Colonic mucosa (tissue), 4 donors: ENCODE results near the gene ASTN2. TPM values are rescaled to one million over a fixed set of nuclear protein-coding genes. Genes with fewer than 3 reads are reported as not detected.

Experiments
- DNase-seq: peaks from one replicate; pipeline ENCODE4 v3.0.0-alpha.2; 2020
- H3K27ac ChIP-seq: fragments of 200-600 bp; one replicate; pipeline ENCODE4 v1.8.0; 2021
- H3K27me3 ChIP-seq: fragments of 200-600 bp; one replicate; pipeline ENCODE4 v1.8.0; 2021
- H3K36me3 ChIP-seq: fragments of 200-600 bp; one replicate; pipeline ENCODE4 v1.8.0; 2021
- H3K4me1 ChIP-seq: fragments of 200-600 bp; one replicate; pipeline ENCODE4 v1.8.0; 2021; ENCODE audit warnings: mild to moderate bottlenecking
- H3K4me3 ChIP-seq: fragments of 200-600 bp; one replicate; pipeline ENCODE4 v1.8.0; 2021
- H3K9ac ChIP-seq, 2 donors: one replicate each; pipeline ENCODE4 v1.7.0; 2013; ENCODE audit warnings: control low read depth in 2 of 2, low read depth in 2 of 2, low read length in 2 of 2
- H3K9me3 ChIP-seq: fragments of 200-600 bp; one replicate; pipeline ENCODE4 v1.8.0; 2021
- intact Hi-C: fragments of 100-400 bp; cut with DNase I; formaldehyde crosslinking; loops from one replicate; pipeline ENCODE4 v1.14.1; 2022
- total RNA-seq, 2 donors: library from RNA; stranded (reverse); fragmentation: NEBNext Ultra II Directional in 1 of 2; extraction: Animal tissue kit (Norgen Biotek cat#: 25700) in 1 of 2; gene quantifications; one replicate each; pipeline ENCODE4 v1.2.1, GENCODE V29; 2021
- TF ChIP-seq, protein P1 (sequence below): fragments of 200-600 bp; IDR thresholded peaks from one replicate; pipeline ENCODE4 v1.8.0; 2022; ENCODE audit warnings: antibody characterized with exemption, mild to moderate bottlenecking
- donor health status: healthy.
- donor health status: DM: no; HTN: no; CAD: no.
- donor health status: DM: no; HTN: no; CAD: no.

ASTN2 gene
- total RNA-seq, 2 donors from 2014 or later = 2.5 to 6.1 TPM

DNA sequence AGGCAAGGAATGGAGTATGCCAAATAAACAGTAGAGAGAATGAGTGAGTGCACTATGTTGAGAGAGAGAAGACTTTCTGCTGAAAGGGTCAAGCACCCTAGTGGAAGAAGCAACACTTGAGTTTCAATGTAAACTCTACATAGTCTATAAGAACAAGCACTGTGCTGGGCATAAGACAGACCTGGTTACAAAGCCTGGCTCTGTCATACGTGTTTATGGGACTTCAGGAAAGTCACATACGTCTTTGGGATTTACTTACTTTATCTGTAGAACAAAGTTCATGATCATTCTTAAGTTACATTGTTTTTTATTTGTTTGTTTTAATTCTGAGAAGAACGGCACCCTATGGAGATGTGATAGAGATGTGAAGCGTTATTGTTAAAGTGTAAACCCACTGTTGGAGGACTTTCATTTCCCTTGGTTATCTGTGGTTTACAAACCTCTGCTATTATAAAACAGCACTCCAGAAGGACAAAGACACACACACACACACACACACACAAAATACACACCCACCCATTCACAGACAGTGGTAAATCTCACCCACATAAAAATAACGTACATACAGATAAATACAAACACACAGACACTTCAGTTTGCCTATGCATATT lies 798.4 kb downstream of the ASTN2 start:
- no peak overlapping the region for H3K9ac ChIP-seq
- DNase-seq = no peak
- H3K9me3 ChIP-seq = no peaks in the 10 kb centered on the region
- no peak overlapping the region for H3K27ac ChIP-seq
- TF ChIP-seq, protein P1, sequence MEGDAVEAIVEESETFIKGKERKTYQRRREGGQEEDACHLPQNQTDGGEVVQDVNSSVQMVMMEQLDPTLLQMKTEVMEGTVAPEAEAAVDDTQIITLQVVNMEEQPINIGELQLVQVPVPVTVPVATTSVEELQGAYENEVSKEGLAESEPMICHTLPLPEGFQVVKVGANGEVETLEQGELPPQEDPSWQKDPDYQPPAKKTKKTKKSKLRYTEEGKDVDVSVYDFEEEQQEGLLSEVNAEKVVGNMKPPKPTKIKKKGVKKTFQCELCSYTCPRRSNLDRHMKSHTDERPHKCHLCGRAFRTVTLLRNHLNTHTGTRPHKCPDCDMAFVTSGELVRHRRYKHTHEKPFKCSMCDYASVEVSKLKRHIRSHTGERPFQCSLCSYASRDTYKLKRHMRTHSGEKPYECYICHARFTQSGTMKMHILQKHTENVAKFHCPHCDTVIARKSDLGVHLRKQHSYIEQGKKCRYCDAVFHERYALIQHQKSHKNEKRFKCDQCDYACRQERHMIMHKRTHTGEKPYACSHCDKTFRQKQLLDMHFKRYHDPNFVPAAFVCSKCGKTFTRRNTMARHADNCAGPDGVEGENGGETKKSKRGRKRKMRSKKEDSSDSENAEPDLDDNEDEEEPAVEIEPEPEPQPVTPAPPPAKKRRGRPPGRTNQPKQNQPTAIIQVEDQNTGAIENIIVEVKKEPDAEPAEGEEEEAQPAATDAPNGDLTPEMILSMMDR = no peak
- H3K4me3 ChIP-seq = no peak overlapping the region
- intact Hi-C loops = no loop called here
- H3K4me1 ChIP-seq = no peaks in the 10 kb centered on the region
- no peaks in the 10 kb centered on the region for H3K36me3 ChIP-seq
- H3K27me3 ChIP-seq = no peaks in the 10 kb centered on the region

DNA sequence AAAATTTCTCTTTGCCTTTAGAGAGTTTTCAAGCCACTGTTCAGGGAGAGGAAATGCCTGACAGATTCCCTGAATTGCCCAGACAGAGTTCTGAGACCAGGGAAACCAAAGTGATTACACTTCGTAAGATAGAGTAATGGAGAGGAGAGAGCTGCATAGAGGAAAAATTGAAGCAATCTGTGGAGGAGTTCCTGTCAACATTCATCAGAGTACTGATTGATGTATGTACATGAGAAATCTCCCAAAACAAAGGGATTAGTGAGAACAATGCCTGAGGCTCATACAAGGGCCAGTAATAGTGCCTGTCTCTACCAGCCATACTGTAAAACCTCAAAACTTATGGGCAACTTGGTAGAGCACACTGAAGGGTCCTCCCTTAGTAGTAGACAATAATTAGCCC lies 806.8 kb downstream of the ASTN2 start:
- Histone ChIP-seq H3K4me3 (no peak overlapping the region), H3K27ac (no peak overlapping the region), H3K27me3 (no peaks in the 10 kb centered on the region), H3K9me3 (no peaks in the 10 kb centered on the region), H3K9ac (no peak overlapping the region), H3K4me1 (no peaks in the 10 kb centered on the region), H3K36me3 (no peaks in the 10 kb centered on the region)
- TF ChIP-seq, protein P1 = no peak
- intact Hi-C loops = no loop called here
- no peak for DNase-seq

DNA sequence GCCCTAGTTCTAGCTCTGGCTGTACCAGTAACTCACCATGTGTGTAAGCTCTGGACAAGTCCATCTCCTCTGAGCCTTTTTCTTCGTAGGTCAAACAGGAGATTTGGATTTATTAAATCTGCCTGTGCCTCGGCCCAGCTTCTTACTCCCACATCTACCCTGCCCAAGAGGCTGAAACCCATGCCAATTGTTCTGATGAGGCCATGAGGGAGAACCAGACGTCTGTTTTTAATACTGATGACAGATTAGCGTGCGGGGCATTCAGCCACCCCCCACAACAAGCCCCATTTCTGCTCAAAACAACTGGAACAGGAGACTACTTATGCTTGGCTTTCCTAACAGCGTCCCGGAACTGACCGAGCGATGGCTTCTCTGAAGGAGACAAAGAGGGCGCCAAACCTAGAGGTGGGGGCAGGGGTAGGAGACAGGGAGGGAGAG lies 808.9 kb downstream of the ASTN2 start:
- H3K27ac ChIP-seq = no peak overlapping the region

DNA sequence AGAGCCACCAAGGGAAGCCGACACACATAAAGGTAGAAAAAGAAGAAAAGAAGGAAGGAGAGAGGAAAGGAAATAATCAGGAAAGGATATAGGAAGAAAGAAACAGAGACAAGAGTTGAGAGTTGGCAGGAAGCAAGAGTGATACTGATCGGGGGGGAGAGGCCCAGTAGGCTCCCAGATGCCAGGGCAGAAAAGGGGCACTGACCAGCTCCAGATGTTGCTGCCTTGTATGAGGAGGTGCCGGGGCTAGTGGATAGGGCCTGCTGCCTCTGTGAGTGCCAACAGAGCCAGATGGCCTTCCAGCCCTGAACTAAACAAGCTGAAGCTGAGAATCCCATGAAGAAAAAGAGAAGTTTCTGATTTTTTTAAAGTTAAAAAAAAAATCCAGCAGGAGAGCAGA lies 809.8 kb downstream of the ASTN2 start:
- intact Hi-C loops = no loop called here
- DNase-seq = no peak
- TF ChIP-seq, protein P1 = no peak
- Histone ChIP-seq H3K9ac (no peak overlapping the region), H3K4me3 (no peak overlapping the region), H3K27ac (no peak overlapping the region), H3K36me3 (no peaks in the 10 kb centered on the region), H3K27me3 (no peaks in the 10 kb centered on the region), H3K9me3 (no peaks in the 10 kb centered on the region), H3K4me1 (no peaks in the 10 kb centered on the region)

More for the DNA sequence above, 808.9 kb downstream of the ASTN2 start:
- Histone ChIP-seq H3K4me1 (no peaks in the 10 kb centered on the region), H3K4me3 (no peak overlapping the region), H3K36me3 (no peaks in the 10 kb centered on the region), H3K9ac (no peak overlapping the region), H3K27me3 (no peaks in the 10 kb centered on the region), H3K9me3 (no peaks in the 10 kb centered on the region)
- DNase-seq = no peak
- intact Hi-C loops = no loop called here
- TF ChIP-seq, protein P1 = no peak

- intact Hi-C loops = no loop called here
- H3K4me3 ChIP-seq = no peak overlapping the region
- H3K36me3 ChIP-seq = no peaks in the 10 kb centered on the region
- H3K9me3 ChIP-seq = no peaks in the 10 kb centered on the region
- H3K4me1 ChIP-seq = no peaks in the 10 kb centered on the region
- no peak overlapping the region for H3K27ac ChIP-seq
- no peaks in the 10 kb centered on the region for H3K27me3 ChIP-seq
- TF ChIP-seq, protein P1 = no peak
- no peak overlapping the region for H3K9ac ChIP-seq
- DNase-seq = no peak
Measured at GRCh38 chr9:116604251-116604650, 810.6 kb downstream of the ASTN2 start.
